ENCODE measurements around the gene CD300LG.
"Not testable (repeated sequence)": the region's sequence is repeated elsewhere in the genome, so short reads cannot be mapped to it uniquely, and the experiment has no call there.

CD300LG gene

DNA sequence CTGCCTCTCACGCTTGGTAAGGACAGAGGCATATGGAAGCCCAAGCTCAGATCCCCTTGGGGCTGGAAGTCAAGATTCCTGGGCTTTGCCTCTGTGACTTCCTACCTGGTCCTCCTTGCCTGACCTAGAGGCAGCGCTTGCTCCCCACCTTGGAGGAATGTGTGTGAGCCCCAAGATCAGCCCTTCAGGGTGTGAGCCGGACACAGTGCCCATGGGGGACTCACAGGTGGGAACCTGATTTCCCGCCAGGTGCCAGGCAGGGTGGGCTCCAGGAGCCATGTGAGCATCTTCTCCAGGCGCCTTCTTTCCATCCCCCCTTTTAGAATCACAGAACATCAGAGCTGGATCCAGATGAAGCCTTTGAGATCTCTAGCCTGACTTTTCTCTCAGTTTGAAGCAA, 10.2 kb downstream of the CD300LG start:
- no peak for DNase-seq

DNA sequence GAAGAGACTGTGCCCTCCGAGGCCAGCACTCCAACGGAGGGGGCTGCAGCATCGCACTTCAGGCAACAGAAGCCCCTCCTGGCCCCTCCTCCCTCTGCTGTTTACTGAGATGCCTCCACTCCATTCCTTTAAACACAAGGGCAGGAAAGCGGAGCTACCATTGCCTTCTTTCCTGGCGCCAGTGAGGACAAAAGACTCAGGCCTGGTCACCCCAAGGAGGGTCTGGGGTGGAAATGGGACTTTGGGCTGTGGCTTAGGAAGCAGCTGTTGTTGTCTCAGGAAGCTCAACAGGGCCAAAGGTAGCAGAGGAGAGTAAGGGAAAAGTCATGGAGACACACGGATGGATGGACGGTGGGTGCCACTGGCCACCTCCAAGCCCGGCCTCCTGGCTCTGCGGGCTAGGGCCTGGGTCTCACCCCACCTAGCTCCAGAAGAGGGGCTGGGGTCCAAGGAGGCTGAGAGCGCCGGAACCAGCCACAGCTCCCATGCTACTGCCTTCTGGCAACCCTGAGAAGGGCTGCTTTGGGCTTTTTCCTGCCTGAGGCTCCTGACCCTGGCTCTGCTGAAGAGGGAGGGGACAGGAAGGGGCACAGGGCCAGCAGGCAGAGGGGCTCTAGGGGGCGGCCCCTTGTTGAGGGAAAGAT, 11.1 kb downstream of the CD300LG start:
- DNase-seq = no peak

DNA sequence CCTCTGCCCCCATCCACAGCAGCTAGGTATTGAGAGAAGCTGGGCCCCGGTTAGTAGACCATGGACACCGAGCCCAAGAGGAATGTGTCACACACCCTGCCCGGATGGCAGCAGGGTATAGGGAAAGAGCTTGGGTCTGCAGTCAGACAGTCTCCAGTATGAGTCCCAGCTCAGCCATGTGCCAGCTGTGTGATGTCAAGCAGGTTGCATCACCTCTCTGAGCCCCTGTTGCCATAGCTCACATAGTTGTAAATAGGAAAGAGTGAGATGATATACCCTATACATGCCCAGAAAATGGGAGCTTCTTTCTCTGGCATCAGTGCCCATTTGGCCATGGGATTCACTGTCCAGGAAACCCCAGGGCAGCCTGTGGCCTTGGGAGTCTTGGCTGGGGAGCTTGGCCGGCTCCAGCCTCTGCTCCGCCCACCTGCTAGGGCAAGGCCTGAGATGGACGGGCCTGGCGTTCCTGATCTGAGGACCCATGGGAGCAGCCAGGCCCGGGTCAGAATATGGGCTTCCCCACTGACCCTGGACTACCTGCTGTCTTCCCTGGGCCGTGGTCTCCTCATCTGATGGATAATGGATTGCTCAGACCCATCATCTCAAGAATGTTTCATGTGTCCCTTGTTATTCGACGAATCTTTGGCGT, 13.2 kb downstream of the CD300LG start:
- DNase-seq = no peak

GRCh38 chr17:43860927-43861622, 14.1 kb downstream of the CD300LG start:
- DNase-seq = no peak

GRCh38 chr17:43861960-43862359, 15.0 kb downstream of the CD300LG start:
- DNase-seq = no peak

- DNase-seq = no peak
Observed at GRCh38 chr17:43864161-43864984, 17.4 kb downstream of the CD300LG start.

DNA sequence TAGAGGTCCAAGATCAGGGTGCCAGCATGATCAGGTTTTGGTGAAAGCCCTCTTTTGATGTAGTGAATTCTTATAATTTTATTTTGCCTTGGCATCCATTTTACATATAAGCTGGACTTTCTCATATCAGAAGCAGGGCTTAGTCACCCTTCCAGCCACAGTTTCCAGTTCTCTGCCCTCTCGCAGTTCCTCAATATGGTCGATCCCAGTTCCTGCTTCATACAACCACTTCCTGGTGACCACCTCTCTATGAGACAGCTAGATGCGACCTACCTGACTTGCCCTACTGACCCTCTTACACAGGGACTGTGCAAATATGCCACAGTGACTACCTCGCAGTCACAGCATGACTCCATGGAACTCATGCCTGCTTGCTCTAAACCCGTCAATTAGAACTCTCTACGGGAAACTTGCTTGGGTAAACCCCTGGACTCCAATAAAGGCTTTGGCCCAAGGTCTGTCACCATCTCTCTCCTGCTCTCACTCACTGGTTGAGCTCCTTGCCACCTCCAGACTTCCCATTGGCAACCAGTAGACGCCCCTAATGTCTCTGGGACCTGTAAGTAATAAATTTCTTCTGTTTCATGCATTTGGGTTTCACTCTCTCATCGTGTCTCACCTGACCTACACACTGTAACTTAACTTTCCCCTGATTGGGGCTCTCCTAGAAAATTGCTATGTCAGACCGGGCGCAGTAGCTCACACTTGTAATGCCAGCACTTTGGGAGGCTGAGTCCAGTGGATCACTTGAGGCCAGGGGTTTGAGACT, 21.4 kb downstream of the CD300LG start:
- DNase-seq = no peak

DNA sequence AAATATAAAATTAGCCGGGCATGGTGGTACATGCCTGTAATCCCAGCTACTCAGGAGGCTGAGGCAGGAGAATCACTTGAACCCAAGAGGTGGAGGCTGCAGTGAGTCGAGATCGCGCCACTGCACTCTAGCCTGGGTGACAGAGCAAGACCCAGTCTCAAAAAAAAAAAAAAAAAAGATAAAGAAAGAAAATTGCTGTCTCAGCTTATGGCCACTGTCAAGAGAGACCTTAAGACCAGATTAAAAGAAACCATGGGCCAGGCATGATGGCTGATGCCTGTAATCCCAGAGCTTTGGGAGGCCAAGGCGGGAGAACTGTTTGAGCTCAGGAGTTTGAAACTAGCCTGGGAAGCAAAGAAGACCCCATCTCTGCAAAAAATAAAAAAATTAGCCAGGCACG, 22.1 kb downstream of the CD300LG start:
- DNase-seq = not testable (repeated sequence)

DNA sequence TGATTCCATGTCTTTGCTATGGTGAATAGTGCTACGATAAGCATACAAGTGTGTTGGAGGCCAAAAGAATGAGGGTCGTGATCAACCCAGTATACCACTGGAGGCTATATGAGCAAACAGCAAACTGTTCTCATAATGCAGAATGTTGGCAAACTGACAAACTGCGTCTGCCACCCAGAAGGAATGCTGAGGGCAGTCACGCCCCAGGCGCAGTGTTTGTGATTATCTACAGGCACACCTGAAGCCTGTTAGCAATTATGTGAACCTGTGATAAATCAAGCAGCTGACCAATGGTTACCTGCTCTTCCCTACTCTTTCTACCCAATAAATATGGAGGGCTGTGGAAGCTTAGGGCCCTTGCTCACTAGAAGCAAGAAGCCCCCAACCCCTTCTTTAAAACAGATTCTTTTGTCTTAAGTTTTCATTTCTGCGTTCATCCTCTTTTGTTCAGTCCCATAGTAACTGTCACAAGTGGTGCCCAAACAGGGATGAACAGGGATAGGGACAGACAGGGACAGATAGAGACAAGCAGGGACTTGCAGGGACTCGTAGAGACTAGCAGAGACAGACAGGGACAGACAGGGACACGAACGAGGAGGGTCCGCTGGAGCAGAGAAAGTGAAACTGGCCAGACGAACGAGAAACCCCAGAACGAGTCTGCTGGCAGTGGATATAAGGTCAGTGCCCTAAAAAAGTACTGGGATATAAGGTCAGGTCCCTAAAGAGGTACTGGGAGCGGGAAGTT, 25.1 kb downstream of the CD300LG start:
- DNase-seq = no peak

DNA sequence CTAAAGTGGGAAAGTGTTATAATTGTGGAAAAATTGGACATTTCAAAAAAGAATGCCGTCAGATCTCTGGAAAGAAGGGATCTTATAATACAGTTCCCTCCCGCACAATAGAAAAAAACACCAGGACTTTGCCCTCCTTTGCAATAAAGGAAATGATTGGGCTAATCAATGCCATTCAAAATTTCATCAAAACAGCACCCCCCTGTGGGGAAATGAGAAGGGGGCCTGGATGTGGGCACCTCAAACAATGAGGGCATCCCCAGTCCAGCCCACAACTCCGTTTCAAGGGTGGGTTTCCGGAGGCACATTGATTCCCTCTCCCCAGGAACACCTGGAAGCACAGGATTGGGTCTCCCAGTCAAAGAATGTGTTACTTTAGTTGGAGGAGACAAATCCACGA, 26.1 kb downstream of the CD300LG start:
- DNase-seq = no peak

DNA sequence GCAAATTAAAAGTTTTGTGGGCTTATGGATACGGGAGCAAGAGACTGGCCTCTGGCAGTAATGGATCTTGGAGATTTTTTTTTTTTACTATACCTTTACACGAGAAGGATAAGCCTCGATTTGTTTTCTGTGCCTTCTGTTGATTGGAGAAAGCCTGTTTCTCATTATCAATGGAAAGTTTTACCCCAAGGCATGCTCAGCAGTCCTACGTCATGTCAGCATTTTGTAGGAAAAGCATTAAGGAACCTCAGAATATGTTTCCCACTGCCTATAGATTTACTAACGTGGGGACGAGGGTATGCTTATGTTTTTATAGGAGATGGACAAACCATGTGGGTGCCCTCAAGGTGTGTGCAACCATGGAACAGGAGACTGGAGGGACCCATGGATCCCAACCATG, 26.8 kb downstream of the CD300LG start:
- DNase-seq = no peak

GRCh38 chr17:43874293-43874692, 27.3 kb downstream of the CD300LG start:
- DNase-seq = no peak

- no peak for DNase-seq
Observed at GRCh38 chr17:43875476-43876147, 28.6 kb downstream of the CD300LG start.

DNA sequence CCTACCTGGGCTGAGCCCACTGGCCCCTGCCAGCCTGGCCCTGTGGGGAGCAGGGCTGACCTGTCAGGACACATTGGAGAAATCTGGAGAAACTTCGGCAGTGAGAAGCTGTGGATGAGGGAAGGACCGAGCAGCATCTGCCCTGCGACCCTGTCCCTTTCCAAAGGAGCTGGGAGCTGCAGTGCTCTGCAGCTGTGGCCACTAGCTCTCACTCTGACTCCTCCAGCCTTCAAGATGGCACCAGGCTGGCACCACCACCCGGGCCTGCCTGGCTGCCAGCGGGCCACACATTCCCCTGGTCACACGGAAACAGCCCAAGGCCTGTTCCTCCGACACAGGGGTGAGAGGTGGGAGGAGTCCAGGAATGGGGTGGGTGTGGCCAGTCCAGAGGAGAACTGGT, 30.1 kb downstream of the CD300LG start:
- DNase-seq = no peak

DNA sequence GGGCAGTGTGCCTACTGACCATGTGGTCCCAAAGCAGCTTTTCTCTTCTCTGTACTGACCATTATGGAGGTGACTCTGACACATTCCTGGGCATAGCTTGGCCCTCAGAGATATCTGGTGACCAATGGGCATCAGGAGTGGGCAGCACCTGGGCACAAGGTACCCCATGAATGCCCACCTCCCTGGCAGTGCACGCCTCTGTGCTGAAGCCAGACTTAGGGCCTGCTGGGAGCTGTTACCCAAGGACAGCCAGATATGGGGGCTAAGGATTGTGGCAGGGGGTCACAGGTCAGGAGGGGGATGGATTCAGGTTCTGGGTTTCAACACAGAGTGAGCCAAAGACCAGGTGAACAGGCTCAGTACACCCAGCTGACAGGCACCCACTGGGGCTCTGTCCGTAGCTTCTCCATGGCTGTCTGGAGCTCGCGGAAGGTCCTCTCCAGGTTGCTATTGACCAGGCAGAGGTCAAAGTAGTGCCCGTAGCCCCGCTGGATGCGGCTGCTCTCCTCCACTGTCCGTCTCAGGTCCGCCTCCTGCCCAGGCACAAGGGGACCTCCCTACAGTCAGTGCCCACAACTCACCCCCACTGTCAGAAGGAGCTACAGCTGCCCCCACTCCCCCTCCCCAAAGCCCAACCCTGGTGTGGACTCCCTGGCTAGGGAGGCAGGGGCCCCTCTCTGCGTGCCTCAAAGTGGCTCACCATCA, 30.6 kb downstream of the CD300LG start:
- DNase-seq = no peak

DNA sequence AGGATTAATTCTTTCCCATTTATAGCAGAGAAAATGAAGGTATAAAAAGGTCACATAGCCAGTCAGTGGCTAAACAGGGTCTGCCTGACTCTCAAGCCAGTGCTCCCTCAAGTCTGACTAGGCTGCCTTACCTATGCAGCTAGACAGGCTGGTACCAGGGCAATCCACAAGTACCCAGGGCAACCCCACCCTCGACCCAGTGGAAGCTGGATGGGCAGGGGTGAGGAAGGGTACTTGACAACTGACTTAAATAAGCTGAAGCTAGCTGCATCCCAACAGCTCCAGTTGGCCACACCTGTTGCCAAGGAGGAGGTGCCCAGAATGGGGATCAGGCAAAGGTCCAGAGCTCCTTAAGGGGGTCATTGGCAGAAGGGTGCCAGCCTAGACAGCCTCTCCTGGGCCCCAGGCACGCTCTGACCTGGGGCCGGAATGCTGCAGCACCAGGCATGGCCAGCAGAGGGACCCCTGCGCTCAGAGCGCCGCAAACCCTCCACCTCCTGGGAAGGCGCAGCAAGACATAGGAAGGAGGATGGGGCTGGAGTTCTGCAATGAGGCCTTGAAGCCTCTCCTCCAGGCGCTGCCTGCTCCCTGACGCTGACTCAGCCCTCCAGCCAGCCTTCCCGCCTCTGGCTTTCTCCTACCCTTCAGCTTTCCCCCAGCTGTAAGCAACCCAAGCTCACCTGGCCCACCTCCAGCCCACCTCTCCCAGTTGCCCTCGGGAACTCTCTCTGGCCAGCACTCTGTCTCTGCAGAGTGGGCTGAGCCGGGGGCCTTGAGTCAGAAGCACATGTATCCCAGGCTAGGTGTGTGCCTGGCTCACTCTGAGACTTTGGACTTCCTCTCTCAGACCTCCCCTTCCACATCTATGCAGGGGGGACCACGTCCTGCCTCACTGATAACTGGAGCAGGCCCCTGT, 31.5 kb downstream of the CD300LG start:
- DNase-seq = peak; percentile 51 to 63

DNA sequence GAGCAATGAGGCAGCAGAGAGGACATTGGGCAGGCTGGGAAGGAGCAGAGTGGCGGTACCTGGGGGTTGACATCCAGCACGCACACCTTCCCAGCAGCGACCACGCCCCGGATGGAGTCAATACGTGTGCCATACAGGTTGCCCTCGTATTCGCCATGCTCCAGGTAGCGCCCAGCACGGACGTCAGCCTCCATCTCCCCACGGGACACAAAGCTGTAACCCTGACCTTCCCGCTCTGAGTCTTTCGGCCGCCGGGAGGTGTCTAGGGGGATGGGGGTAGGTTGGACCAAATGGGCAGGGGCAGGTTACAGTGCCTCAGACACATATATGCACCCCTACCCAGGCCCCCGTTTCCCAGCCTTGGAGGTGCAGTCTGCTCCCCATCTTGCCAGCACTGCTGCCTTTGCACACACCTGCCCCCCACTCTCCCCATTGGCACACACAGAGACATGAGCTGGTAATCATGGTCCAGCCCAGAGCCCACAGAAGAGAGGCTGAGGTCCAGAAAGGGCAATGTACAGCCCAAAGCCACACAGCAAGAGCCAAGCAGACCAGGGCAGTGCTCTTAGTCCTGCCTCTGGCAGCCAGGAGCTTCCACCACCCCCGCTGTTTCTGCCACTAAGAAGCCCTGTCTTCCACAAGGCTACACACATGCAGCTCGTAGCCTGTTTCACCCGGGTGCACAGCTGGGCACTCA, 32.9 kb downstream of the CD300LG start:
- no peak for DNase-seq

- DNase-seq = peak; percentile 25 to 52
Observed at GRCh38 chr17:43880420-43880991, 33.5 kb downstream of the CD300LG start.

Data from CD4-positive, alpha-beta T cell treated with Interferon alpha-2 for 1 hour (primary cell).